Loucy (cell line): ENCODE measurements around the gene ADAMTS2.

Source experiments
- H2AFZ ChIP-seq: fragments of 200-600 bp; sonication (generic); 2 replicates; pipeline ENCODE4 v1.6.0; 2016; ENCODE audit warnings: antibody characterized with exemption, mild to moderate bottlenecking, low read length, moderate library complexity
- H3F3A ChIP-seq: fragments of 200-600 bp; 2 replicates; pipeline ENCODE4 v1.6.0; 2016; ENCODE audit warnings: antibody characterized with exemption, low read depth, mild to moderate bottlenecking
- H3K27me3 ChIP-seq: fragments of 200-600 bp; sonication (generic); 2 replicates; pipeline ENCODE4 v1.6.1; 2014; ENCODE audit warnings: low read length, mild to moderate bottlenecking; ENCODE audit not compliant: insufficient read depth, poor library complexity, severe bottlenecking
- H3K36me3 ChIP-seq: fragments of 200-600 bp; sonication (generic); 2 replicates; pipeline ENCODE4 v1.6.1; 2016; ENCODE audit warnings: low read length; ENCODE audit not compliant: insufficient read depth
- H3K4me1 ChIP-seq: fragments of 200-600 bp; sonication (generic); 2 replicates; pipeline ENCODE4 v1.5.1; 2014; ENCODE audit warnings: low read length, mild to moderate bottlenecking; ENCODE audit not compliant: insufficient read depth, poor library complexity, severe bottlenecking
- H3K4me2 ChIP-seq: fragments of 200-600 bp; sonication (generic); 2 replicates; pipeline ENCODE4 v1.6.0; 2014; ENCODE audit warnings: antibody characterized with exemption, low read length, low read depth, mild to moderate bottlenecking; ENCODE audit not compliant: poor library complexity, severe bottlenecking
- H3K4me3 ChIP-seq: fragments of 200-600 bp; sonication (generic); 2 replicates; pipeline ENCODE4 v1.5.1; 2014; ENCODE audit warnings: low read length, mild to moderate bottlenecking, mixed read lengths; ENCODE audit not compliant: poor library complexity, severe bottlenecking
- H3K79me2 ChIP-seq: fragments of 200-600 bp; sonication (generic); 2 replicates; pipeline ENCODE4 v1.6.1; 2014; ENCODE audit warnings: low read length; ENCODE audit not compliant: insufficient read depth
- H3K9ac ChIP-seq: fragments of 200-600 bp; sonication (generic); 2 replicates; pipeline ENCODE4 v1.6.0; 2014; ENCODE audit warnings: mild to moderate bottlenecking, low read depth, low read length, moderate library complexity; ENCODE audit not compliant: poor library complexity, severe bottlenecking
- H3K9me2 ChIP-seq: fragments of 200-600 bp; sonication (generic); replicated peaks from 2 replicates; pipeline ENCODE4 v1.6.1; 2016; ENCODE audit warnings: low read depth, low read length, mixed read lengths
- H3K9me3 ChIP-seq: fragments of 200-600 bp; sonication (generic); 2 replicates; pipeline ENCODE4 v1.6.1; 2014; ENCODE audit warnings: mild to moderate bottlenecking, antibody characterized with exemption, low read length, low read depth; ENCODE audit not compliant: insufficient read depth
- H4K20me1 ChIP-seq: fragments of 200-600 bp; sonication (generic); 2 replicates; pipeline ENCODE4 v1.6.0; 2014; ENCODE audit warnings: antibody characterized with exemption, low read length, mild to moderate bottlenecking; ENCODE audit not compliant: insufficient read depth, poor library complexity, severe bottlenecking
- EZH2phosphoT487 ChIP-seq: fragments of 200-600 bp; IDR thresholded peaks from 2 replicates; pipeline ENCODE4 v1.6.1; 2018; ENCODE audit warnings: antibody characterized with exemption, mild to moderate bottlenecking, moderate library complexity, borderline replicate concordance
- TF ChIP-seq, protein P1 (sequence below): fragments of 200-600 bp; sonication (generic); conservative IDR thresholded peaks from 2 replicates; pipeline ENCODE4 v1.5.1; 2014; ENCODE audit warnings: mild to moderate bottlenecking, antibody characterized with exemption, low read length

ADAMTS2 gene

DNA sequence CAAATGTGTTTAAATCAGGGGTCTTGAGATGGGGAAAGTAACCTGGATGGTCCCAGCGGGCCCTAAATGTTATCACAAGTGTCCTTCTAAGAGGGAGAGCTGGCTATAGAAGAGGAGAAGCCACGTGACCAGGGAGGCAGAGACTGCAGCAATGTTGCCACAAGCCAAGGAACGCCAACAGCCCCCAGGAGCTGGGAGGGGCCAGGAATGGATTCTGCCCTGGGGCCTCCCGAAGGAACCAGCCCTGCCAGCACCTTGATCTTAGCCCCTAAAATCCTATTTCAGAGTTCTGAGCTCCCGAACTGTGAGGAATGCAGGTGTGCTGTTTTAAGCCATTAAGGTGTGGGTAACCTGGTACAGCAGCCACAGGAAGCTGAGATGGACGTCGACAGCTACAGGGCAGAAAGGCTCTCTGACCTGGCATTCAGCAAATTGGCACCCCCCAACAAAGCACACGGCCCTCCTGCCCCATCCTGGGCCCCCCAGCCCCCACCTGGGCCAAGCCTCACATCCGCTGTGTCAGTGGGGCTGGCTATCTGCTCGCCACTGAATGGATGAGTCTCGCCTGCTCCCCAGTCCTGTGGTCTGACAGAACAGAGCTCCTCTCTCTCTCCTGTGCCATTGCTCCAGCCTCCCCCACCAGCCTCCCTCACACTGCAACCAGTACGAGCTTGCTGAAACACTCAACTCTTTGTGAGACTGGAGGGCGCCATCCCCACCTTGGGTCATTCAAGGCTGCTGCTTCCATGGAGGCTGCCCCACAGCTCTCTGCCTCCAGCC is 78.8 kb downstream of the ADAMTS2 start:
- Histone ChIP-seq H3K9ac (no peak overlapping the region), H3K27me3 (no peaks in the 10 kb centered on the region), H3K9me3 (no peaks in the 10 kb centered on the region), H4K20me1 (no peaks in the 10 kb centered on the region), H3F3A (no peaks in the 10 kb centered on the region), H3K9me2 (no peaks in the 10 kb centered on the region), H2AFZ (no peak overlapping the region), H3K36me3 (no peaks in the 10 kb centered on the region), H3K79me2 (no peaks in the 10 kb centered on the region), H3K4me3 (no peak overlapping the region), H3K4me1 (no peaks in the 10 kb centered on the region), H3K4me2 (no peak overlapping the region)
- TF ChIP-seq, protein P1, sequence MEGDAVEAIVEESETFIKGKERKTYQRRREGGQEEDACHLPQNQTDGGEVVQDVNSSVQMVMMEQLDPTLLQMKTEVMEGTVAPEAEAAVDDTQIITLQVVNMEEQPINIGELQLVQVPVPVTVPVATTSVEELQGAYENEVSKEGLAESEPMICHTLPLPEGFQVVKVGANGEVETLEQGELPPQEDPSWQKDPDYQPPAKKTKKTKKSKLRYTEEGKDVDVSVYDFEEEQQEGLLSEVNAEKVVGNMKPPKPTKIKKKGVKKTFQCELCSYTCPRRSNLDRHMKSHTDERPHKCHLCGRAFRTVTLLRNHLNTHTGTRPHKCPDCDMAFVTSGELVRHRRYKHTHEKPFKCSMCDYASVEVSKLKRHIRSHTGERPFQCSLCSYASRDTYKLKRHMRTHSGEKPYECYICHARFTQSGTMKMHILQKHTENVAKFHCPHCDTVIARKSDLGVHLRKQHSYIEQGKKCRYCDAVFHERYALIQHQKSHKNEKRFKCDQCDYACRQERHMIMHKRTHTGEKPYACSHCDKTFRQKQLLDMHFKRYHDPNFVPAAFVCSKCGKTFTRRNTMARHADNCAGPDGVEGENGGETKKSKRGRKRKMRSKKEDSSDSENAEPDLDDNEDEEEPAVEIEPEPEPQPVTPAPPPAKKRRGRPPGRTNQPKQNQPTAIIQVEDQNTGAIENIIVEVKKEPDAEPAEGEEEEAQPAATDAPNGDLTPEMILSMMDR = no peak
- no peak for TF ChIP-seq EZH2phosphoT487

GRCh38 chr5:179265514-179266290 is 79.6 kb downstream of the ADAMTS2 start:
- no peak overlapping the region for H3K4me2 ChIP-seq
- no peaks in the 10 kb centered on the region for H3K9me3 ChIP-seq
- H3K36me3 ChIP-seq = no peaks in the 10 kb centered on the region
- H3K9ac ChIP-seq = no peak overlapping the region
- H4K20me1 ChIP-seq = no peaks in the 10 kb centered on the region
- H3K79me2 ChIP-seq = no peaks in the 10 kb centered on the region
- H3K9me2 ChIP-seq = no peaks in the 10 kb centered on the region
- TF ChIP-seq, protein P1 = no peak
- no peak for TF ChIP-seq EZH2phosphoT487
- no peaks in the 10 kb centered on the region for H3K27me3 ChIP-seq
- H3F3A ChIP-seq = no peaks in the 10 kb centered on the region
- no peak overlapping the region for H3K4me3 ChIP-seq
- H3K4me1 ChIP-seq = no peaks in the 10 kb centered on the region
- H2AFZ ChIP-seq = no peak overlapping the region

DNA sequence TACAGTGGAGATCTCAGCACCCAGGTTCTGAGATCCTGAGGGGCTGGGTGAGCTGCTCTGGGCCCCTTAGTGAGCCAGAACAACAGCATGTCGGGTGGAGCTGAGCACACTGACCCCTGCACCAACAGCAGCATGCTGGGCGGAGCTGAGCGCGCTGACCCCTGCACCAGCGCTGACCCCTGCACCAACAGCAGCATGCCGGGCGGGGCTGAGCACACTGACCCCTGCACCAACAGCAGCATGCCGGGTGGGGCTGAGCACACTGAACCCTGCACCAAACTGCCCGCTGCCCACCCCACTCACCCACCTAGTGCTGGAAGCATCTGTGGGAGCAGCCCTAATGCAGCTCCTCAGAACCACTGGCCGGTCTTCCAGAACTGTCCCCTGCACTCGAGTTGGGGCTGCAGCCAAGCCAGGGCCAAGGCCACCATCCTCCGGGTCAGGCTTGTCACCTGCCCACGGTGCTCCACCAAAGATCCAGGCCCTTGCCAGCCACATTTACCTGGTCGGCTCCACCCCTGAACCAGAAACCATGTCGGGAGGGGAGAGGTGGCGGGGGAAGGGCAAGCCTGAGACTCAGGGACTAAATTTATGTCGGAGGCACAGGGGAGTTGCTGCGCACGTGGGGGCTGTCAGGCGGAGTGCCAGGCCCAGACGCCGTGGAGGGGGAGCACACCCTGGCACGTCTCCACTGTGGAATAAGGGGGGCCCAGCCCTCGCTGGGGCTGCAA is 80.3 kb downstream of the ADAMTS2 start:
- TF ChIP-seq, protein P1 = no peak
- TF ChIP-seq EZH2phosphoT487 = no peak
- Histone ChIP-seq H3K27me3 (no peaks in the 10 kb centered on the region), H2AFZ (no peak overlapping the region), H3K4me2 (no peak overlapping the region), H3K4me1 (no peaks in the 10 kb centered on the region), H3K79me2 (no peaks in the 10 kb centered on the region), H3K9ac (no peak overlapping the region), H3K4me3 (no peak overlapping the region), H3K9me3 (no peaks in the 10 kb centered on the region), H3F3A (no peaks in the 10 kb centered on the region), H4K20me1 (no peaks in the 10 kb centered on the region), H3K36me3 (no peaks in the 10 kb centered on the region), H3K9me2 (no peaks in the 10 kb centered on the region)
